Measurements from ENCODE around the gene WNT5B. TPM values are rescaled to one million over a fixed set of nuclear protein-coding genes. Genes with fewer than 3 reads are reported as not detected.

The WNT5B gene
- total and polyA plus RNA-seq, 8 donors, result 0.72 to 2.8 (median 0.86) TPM

GRCh38 chr12:1610072-1610643 is 18.9 kb upstream of the WNT5B start:
- ATAC-seq, result peak in 3 of 4 donors; percentile 7 to 52 (median 38)

GRCh38 chr12:1611803-1612572 is 17.0 kb upstream of the WNT5B start:
- no peak overlapping the region for H3K4me3 ChIP-seq
- DNase-seq, result no peak
- WGBS, 2 donors, result 81% methylated on average over 13 of the region's 13 CpGs
- no peak for TF ChIP-seq CTCF (IDR thresholded peaks at IDR 0.05)
- peaks cover 14 to 24% (median 15%) of the 10 kb centered on the region in 3 donors for H3K4me1 ChIP-seq
- intact Hi-C loops (cut with DNase I), result no loop called here
- no peak for ATAC-seq
- FAIRE-seq, result no peak
- H3K27ac ChIP-seq, result no peak overlapping the region
- no peaks in the 10 kb centered on the region for H3K27me3 ChIP-seq
- no peaks in the 10 kb centered on the region for H3K36me3 ChIP-seq
- H3K9me3 ChIP-seq, result no peaks in the 10 kb centered on the region

More at GRCh38 chr12:1610072-1610643, 18.9 kb upstream of the WNT5B start:
- no peaks in the 10 kb centered on the region for H3K27me3 ChIP-seq
- no peak for FAIRE-seq
- H3K9me3 ChIP-seq, result no peaks in the 10 kb centered on the region
- no peaks in the 10 kb centered on the region for H3K36me3 ChIP-seq
- peaks cover 28 to 35% (median 29%) of the 10 kb centered on the region in 3 donors for H3K4me1 ChIP-seq
- H3K4me3 ChIP-seq, result no peak overlapping the region
- WGBS, 2 donors, result 25 to 35% methylated on average over 7 of the region's 7 CpGs
- intact Hi-C loops (cut with DNase I), result no loop called here
- peak overlapping the region in 2 of 4 donors; percentile 34 to 62 for H3K27ac ChIP-seq
- no peak for TF ChIP-seq CTCF (IDR thresholded peaks at IDR 0.05)
- DNase-seq, result peak in 1 of 6 donors; percentile 51

GRCh38 chr12:1613860-1614259 is 15.2 kb upstream of the WNT5B start:
- intact Hi-C loops (cut with DNase I), result no loop called here
- no peaks in the 10 kb centered on the region for H3K27me3 ChIP-seq
- no peak overlapping the region for H3K4me3 ChIP-seq
- no peak for ATAC-seq
- H3K36me3 ChIP-seq, result no peaks in the 10 kb centered on the region
- FAIRE-seq, result no peak
- DNase-seq, result no peak
- 94 to 98% methylated on average over 4 of the region's 4 CpGs for WGBS, 2 donors
- no peaks in the 10 kb centered on the region for H3K9me3 ChIP-seq
- H3K4me1 ChIP-seq, result peaks cover 9 to 15% (median 14%) of the 10 kb centered on the region in 3 donors
- no peak for TF ChIP-seq CTCF (IDR thresholded peaks at IDR 0.05)
- no peak overlapping the region for H3K27ac ChIP-seq

- Histone ChIP-seq H3K9me3 (no peaks in the 10 kb centered on the region), H3K27ac (no peak overlapping the region), H3K27me3 (no peaks in the 10 kb centered on the region), H3K4me1 (peaks cover 9 to 15% (median 9%) of the 10 kb centered on the region in 3 donors), H3K36me3 (no peaks in the 10 kb centered on the region), H3K4me3 (no peak overlapping the region)
- no peak for TF ChIP-seq CTCF (IDR thresholded peaks at IDR 0.05)
- WGBS, 2 donors, result 91 to 95% methylated on average over 6 of the region's 6 CpGs
- FAIRE-seq (no peak), DNase-seq (no peak), ATAC-seq (no peak)
- intact Hi-C loops (cut with DNase I), result no loop called here
Measured at GRCh38 chr12:1614360-1614759, 14.7 kb upstream of the WNT5B start.
